HepG2 (cell line): ENCODE data around the gene RNF213.

ENCODE experiments used
- EZH2 ChIP-seq: conservative IDR thresholded peaks from 2 replicates; pipeline ENCODE4 v1.6.1; 2012; ENCODE audit warnings: mild to moderate bottlenecking, low read depth, low read length, moderate library complexity
- FOXJ3 ChIP-seq: sonication (generic); formaldehyde crosslinking; IDR thresholded peaks from 2 replicates; pipeline ENCODE4 v1.4.0; 2020; ENCODE audit warnings: missing genetic modification reagents, mild to moderate bottlenecking, borderline replicate concordance
- HNRNPK ChIP-seq: fragments of 200-400 bp; formaldehyde crosslinking; IDR thresholded peaks from 2 replicates; pipeline ENCODE4 v1.6.1; 2018; ENCODE audit warnings: low read length, low read depth, moderate library complexity, mild to moderate bottlenecking; ENCODE audit not compliant: poor library complexity, severe bottlenecking
- MAFK ChIP-seq, 2 experiments: IDR thresholded peaks in 1 of 2; conservative IDR thresholded peaks in 1 of 2; 2 replicates each; pipeline ENCODE4 v1.6.1; 2011; ENCODE audit warnings: improper control_type of control experiment in 2 of 2, low read length in 2 of 2
- PCBP1 ChIP-seq: fragments of 200-400 bp; formaldehyde crosslinking; IDR thresholded peaks from 2 replicates; pipeline ENCODE4 v1.6.1; 2017; ENCODE audit warnings: mild to moderate bottlenecking, low read depth, low read length, borderline replicate concordance
- RAD21 ChIP-seq: fragments of 450-650 bp; formaldehyde crosslinking; IDR thresholded peaks from 2 replicates; pipeline ENCODE4 v1.5.0; 2020; ENCODE audit warnings: mild to moderate bottlenecking
- REST ChIP-seq, 2 experiments: IDR thresholded peaks; 2 replicates each; pipeline ENCODE4 v1.6.1; 2011 to 2012; ENCODE audit warnings: low read length in 2 of 2, borderline replicate concordance in 1 of 2, low read depth in 1 of 2, mild to moderate bottlenecking in 1 of 2, moderate library complexity in 1 of 2
- ZSCAN21 ChIP-seq: sonication (generic); formaldehyde crosslinking; IDR thresholded peaks from 2 replicates; pipeline ENCODE4 v1.8.0; 2022; ENCODE audit warnings: mild to moderate bottlenecking, missing genetic modification reagents, moderate library complexity, borderline replicate concordance

GRCh38 chr17:80414508-80414802 lies 153.8 kb downstream of the RNF213 start:
- TF ChIP-seq RAD21 (CRISPR knock-in tag) = no peak
- no peak for TF ChIP-seq FOXJ3 (CRISPR knock-in tag)
- TF ChIP-seq ZSCAN21 (CRISPR knock-in tag) = no peak
- no peak for TF ChIP-seq REST (IDR thresholded peaks at IDR 0.05; ENCODE audit: borderline replicate concordance in 1 of 2, low read depth in 1 of 2, low read length in 2 of 2)
- no peak for TF ChIP-seq PCBP1
- TF ChIP-seq EZH2 = no peak
- TF ChIP-seq MAFK (conservative IDR thresholded peaks at IDR 0.05 in 1 of 2, IDR thresholded peaks at IDR 0.05 in 1 of 2; ENCODE audit: low read length in 2 of 2) = no peak
- no peak for TF ChIP-seq HNRNPK
